NCI-H1436 treated with DMSO at 0.1 percent for 48 hours (cell line): ENCODE measurements around the gene STPG3.

Experiments
- DNase-seq: peaks from one replicate; lab custom pipeline; 2025; lab: John Stamatoyannopoulos, UW

STPG3 gene

GRCh38 chr9:137266585-137267453, 15.7 kb downstream of the STPG3 start:
- no peak for DNase-seq

GRCh38 chr9:137267933-137268355, 16.9 kb downstream of the STPG3 start:
- DNase-seq: no peak

DNA sequence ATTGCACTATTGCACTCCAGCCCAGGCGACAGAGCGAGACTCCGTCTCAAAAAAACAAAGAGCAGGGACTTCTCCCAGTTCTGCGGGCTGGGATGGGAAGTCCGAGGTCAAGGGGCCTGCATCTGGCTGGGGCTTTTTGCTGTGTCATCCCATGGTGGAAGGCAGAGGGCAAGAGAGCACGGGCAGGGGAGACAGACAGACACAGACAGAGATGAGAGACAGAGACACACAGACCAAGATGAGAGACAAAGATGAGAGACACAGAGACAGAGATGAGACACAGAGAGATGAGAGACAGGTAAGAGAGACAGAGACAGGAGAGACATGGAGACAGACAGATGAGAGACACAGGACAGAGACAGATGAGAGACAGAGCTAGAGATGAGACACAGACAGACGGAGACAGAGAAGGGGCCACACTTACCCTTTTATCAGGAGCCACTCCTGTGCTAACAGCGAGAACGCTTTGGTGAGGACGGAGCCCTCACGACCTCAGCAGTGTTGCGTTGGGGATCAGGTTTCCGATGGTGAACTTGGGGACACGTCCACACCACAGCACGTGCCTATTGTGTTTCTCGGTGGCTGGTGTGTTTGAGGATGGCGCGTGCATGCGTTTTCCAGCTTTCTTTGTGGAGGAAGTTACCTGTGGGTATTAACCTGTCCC, 17.6 kb downstream of the STPG3 start:
- DNase-seq: no peak

GRCh38 chr9:137269231-137269772, 18.2 kb downstream of the STPG3 start:
- DNase-seq: no peak

DNA sequence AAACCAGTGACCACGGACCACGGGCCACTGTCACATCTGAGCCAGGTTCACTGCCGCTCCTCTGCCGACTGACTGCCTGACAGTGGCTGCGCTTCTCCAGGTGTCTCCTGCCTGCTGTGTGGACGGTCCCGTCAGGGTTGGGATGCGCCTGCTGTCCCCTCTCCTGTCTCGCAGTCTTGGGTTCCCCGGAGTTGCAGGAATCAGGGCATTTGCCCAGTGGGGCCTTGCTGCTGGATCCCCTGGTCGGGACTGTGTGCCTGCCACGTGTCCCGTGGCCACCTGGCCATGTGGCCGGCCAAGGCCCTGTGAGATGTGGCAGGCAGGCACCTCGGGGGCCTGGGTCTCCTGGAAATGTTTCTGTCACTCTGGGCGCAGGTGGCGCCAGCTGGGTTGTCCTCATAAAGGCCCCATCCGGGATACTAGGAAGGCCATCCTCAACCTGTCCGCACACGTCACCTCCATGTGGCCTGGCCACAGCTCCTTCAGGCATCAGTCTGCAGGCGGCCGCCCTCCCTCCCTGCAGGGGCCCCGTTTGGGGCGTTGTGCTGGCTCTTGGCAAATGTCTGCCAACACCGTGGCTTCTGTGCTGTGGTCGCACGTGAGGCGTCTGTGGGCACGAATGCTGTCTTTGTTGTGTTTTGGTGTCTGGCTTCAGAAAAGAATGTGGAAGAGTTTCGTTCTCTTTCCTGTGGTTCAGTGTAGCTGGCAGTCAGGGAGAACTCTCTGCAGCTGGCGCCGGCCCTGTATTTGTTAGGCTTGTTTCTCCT, 20.0 kb downstream of the STPG3 start:
- DNase-seq: no peak

DNA sequence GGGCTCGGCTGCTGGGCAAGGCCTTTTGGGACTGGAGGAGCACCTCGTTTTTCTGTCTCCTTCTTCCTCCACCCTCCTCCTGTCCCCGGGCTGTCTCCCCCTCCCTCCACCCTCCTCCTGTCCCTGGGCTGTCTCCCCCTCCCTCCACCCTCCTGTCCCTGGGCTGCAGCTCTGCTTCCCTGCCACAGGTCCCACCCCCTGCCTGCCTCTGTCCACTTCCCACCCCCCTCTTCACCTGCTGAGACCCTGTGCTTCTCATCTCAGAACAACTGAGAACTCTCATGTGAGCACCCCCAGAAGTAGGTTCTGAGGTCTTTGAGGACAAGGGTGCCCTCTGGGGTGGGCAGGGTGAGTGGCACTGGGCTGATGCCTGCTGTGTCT, 20.6 kb downstream of the STPG3 start:
- no peak for DNase-seq

GRCh38 chr9:137272241-137273094, 21.4 kb downstream of the STPG3 start:
- DNase-seq: no peak

DNA sequence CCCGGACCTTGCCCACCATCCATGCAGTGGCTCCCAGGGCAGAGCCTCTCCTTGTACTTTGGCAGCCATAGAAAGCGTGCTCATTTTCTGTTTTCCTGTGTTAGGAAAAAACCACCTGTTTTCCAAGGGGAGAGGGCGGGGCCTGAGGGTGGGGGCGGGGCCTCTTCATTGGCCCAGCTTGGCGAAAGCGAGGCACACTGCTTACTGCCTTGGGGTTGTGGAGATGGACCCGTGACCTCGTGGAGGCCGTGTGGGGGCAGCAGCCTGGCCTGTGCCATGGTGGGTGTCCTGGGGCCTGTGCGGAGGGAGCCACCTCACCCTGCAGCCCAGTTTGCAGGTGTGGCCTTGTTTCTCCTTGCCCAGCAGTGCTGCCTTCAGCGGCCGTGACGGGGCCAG, 22.0 kb downstream of the STPG3 start:
- no peak for DNase-seq

GRCh38 chr9:137273611-137274320, 22.7 kb downstream of the STPG3 start:
- DNase-seq: no peak

DNA sequence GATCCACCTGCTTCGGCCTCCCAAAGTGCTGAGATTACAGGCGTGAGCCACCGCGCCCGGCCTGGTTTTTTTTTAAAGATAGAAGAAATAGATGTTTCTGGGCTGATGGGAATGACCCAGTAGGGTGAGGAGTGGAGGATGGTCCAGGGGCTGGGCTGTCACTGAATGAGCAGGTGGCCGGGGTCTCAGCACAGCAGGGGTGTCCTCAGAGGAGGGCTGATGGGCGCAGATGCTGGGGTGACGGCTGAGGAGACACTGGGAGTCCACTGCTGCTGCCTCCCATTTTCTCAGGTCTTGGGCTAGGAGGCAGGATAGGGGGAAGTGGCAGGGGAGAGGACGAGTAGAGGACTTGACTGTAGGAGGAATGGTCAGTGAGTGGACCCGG, 24.1 kb downstream of the STPG3 start:
- no peak for DNase-seq

- no peak for DNase-seq
Observed at GRCh38 chr9:137275588-137276472, 24.7 kb downstream of the STPG3 start.

GRCh38 chr9:137276473-137277328, 25.6 kb downstream of the STPG3 start:
- DNase-seq: no peak

GRCh38 chr9:137277329-137278041, 26.4 kb downstream of the STPG3 start, which contains the start of gene TOR4A:
TOR4A (plus strand) TSS chr9:137277726; CDS start chr9:137278690, 964 bp downstream.
- no peak for DNase-seq

DNA sequence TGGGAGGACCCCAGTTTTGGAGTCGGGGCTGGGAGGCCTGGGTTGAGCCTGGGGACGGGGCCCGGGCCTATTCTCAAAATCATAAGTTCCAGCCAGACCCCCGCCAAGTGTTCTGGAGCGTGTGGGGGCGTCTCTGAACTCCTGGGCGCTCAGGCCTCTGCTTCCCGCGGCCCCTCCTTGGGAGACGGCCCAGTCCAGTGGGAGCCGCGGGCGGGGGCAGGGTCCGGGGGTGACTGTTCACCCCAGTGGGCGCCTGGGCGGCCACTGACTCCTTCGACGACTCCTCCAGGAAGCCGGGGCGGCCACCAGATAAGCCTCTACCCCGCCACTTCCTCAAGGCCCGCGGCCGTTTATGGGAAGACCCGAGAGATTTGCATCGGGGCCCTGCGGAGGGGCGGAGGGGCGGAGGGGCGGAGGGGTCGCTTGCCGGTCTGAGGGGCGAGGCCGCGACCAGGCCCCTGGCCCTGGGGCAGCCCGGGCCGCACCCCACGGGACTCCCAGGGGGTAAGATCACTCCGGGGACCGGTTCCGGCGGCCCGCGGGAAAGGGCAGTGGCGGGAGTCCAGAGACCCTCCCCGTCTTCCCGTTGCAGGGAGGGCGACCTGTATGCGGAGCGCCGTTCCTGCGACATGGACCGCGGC, 27.1 kb downstream of the STPG3 start:
- DNase-seq: no peak

DNA sequence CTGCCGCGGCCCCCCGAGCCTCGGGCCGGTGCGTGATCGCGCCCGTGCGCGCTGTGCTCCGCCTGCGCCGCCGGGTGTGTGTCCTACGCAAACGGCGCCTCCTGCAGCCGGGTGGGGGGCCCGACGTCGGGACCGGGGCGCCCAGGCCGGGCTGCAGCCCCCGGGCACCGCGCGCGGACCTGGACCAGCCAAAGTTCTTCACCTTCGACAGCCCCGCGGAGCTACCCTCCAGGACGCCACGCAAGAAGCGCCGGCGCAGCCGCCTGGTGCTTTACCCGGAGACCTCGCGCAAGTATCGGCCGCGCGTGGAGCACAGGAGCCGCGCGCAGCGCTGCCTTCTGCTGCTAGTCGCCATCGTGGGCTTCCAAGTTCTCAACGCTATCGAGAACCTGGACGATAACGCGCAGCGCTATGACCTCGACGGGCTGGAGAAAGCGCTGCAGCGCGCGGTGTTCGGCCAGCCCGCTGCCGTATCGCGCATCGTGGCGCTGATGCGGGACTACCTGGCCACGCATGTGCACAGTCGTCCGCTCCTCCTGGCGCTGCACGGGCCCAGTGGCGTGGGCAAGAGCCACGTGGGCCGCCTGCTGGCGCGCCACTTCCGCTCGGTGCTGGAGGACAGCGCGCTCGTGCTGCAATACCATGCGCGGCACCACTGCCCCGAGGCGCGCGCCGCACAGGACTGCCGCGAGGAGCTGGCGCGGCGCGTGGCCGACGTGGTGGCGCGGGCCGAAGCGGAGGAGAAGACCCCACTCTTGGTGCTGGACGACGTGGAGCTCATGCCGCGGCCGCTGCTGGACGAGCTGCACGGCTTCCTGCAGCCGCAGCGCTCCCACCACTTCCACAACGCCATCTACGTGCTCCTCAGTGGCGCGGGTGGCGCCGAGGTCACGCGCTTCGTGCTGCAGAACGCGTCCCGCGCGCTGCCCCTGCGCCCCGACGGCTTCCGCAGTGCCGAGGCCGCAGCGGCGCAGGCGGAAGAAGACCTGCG, 27.9 kb downstream of the STPG3 start:
- no peak for DNase-seq

GRCh38 chr9:137279741-137280473, 28.8 kb downstream of the STPG3 start:
- no peak for DNase-seq
